NCI-H524 (cell line): Measurements from ENCODE around the gene MOSPD3.
A peak's percentile ranks its signal among the peaks of the same experiment; 100 is the strongest.

Experiments used
- DNase-seq, 2 experiments: peaks; one replicate each; lab custom pipeline; 2025; lab: John Stamatoyannopoulos, UW

MOSPD3 gene

GRCh38 chr7:100591596-100591995, 20.7 kb upstream of the MOSPD3 start:
- DNase-seq = no peak

- no peak for DNase-seq
Measured at GRCh38 chr7:100595188-100595587, 17.2 kb upstream of the MOSPD3 start.

- DNase-seq = no peak
Measured at GRCh38 chr7:100598425-100598824, 13.9 kb upstream of the MOSPD3 start.

- DNase-seq = peak in 1 of 2 experiments; percentile 3
Measured at GRCh38 chr7:100599911-100600729, 12.2 kb upstream of the MOSPD3 start.

- DNase-seq = no peak
Measured at GRCh38 chr7:100600730-100601038, 11.7 kb upstream of the MOSPD3 start.

GRCh38 chr7:100602889-100603725, 9.2 kb upstream of the MOSPD3 start:
- DNase-seq = peak in 1 of 2 experiments; percentile 16

GRCh38 chr7:100603726-100604027, 8.7 kb upstream of the MOSPD3 start:
- peak in 1 of 2 experiments; percentile 17 for DNase-seq

GRCh38 chr7:100604028-100604975, 8.0 kb upstream of the MOSPD3 start:
- DNase-seq = peak; percentile 38 to 58

- no peak for DNase-seq
Measured at GRCh38 chr7:100604976-100605911, 7.1 kb upstream of the MOSPD3 start.

GRCh38 chr7:100606313-100606712, 6.0 kb upstream of the MOSPD3 start:
- no peak for DNase-seq

- DNase-seq = no peak
Measured at GRCh38 chr7:100607111-100607510, 5.2 kb upstream of the MOSPD3 start.

- no peak for DNase-seq
Measured at GRCh38 chr7:100609958-100610357, 2.4 kb upstream of the MOSPD3 start.

- peak in 1 of 2 experiments; percentile 15 for DNase-seq
Measured at GRCh38 chr7:100612730-100613390, 520 bp downstream of the MOSPD3 start.

- DNase-seq = no peak
Measured at GRCh38 chr7:100613412-100614175, 1.3 kb downstream of the MOSPD3 start.

GRCh38 chr7:100614308-100614861, 2.0 kb downstream of the MOSPD3 start:
- DNase-seq = no peak

GRCh38 chr7:100620239-100620638, 7.9 kb downstream of the MOSPD3 start:
- DNase-seq = no peak

GRCh38 chr7:100620804-100621203, 8.5 kb downstream of the MOSPD3 start:
- no peak for DNase-seq

GRCh38 chr7:100621554-100621953, 9.2 kb downstream of the MOSPD3 start:
- DNase-seq = no peak
